ENCODE results near the gene EIF1. TPM values are rescaled to one million over a fixed set of nuclear protein-coding genes. Genes with fewer than 3 reads are reported as not detected.

Gene EIF1
- total RNA-seq, 1 donor from 2014 or later, result 990 TPM

- H3K4me1 Mint-ChIP-seq (ENCODE audit: low read depth), result no peaks in the 10 kb centered on the region
- H3K27me3 Mint-ChIP-seq (ENCODE audit: low read depth), result peaks cover 15% of the 10 kb centered on the region
- H3K27ac Mint-ChIP-seq (ENCODE audit: unreplicated experiment), result no peak overlapping the region
- H3K9me3 Mint-ChIP-seq (ENCODE audit: low read depth), result no peaks in the 10 kb centered on the region
- DNase-seq (ENCODE audit: low spot score), result no peak
- H3K4me3 Mint-ChIP-seq (ENCODE audit: unreplicated experiment), result no peak overlapping the region
- no peaks in the 10 kb centered on the region for H3K36me3 Mint-ChIP-seq (ENCODE audit: low read depth)
- no peak for TF ChIP-seq CTCF (IDR thresholded peaks at IDR 0.05)
These were observed 53.0 kb downstream of the EIF1 start for GRCh38 chr17:41741709-41742108.

Other genes starting within 250 kb of the EIF1 start
- gene KRT38, start 247.9 kb upstream of the EIF1 start, total RNA-seq, result not detected in 3 replicates
- gene KRT32, start 221.5 kb upstream of the EIF1 start, total RNA-seq, result not detected in 3 replicates
- not detected in 3 replicates for gene KRT35, start 207.7 kb upstream of the EIF1 start, total RNA-seq
- gene KRT36, start 199.0 kb upstream of the EIF1 start, total RNA-seq, result not detected in 3 replicates
- gene KRT13, start 183.3 kb upstream of the EIF1 start, total RNA-seq, result not detected in 3 replicates
- not detected in 3 replicates for gene KRT15, start 170.0 kb upstream of the EIF1 start, total RNA-seq
- gene KRT19, start 160.6 kb upstream of the EIF1 start, total RNA-seq, result 1.3 to 1.7 TPM in 2 of 3 replicates, not detected in the other
- not detected in 3 replicates for gene KRT9, start 116.8 kb upstream of the EIF1 start, total RNA-seq
- gene KRT14, start 102.0 kb upstream of the EIF1 start, total RNA-seq, result 0.23 to 0.94 TPM (median 0.32 TPM) in 3 replicates
- gene KRT16, start 76.1 kb upstream of the EIF1 start, total RNA-seq, result 3.9 to 5.9 TPM (median 5.5 TPM) in 3 replicates
- gene KRT17, start 64.3 kb upstream of the EIF1 start, total RNA-seq, result 183 to 261 TPM (median 258 TPM) in 3 replicates
- not detected in 3 replicates for gene GAST, start 23.4 kb downstream of the EIF1 start, total RNA-seq
- gene HAP1, start 45.8 kb downstream of the EIF1 start, total RNA-seq, result not detected in 3 replicates
- 8.1 to 22.0 TPM (median 18.8 TPM) in 3 replicates for gene JUP, start 97.8 kb downstream of the EIF1 start, total RNA-seq
- gene P3H4, start 123.1 kb downstream of the EIF1 start, total RNA-seq, result 83.8 to 109 TPM (median 84.8 TPM) in 3 replicates
- 557 to 584 TPM (median 567 TPM) in 3 replicates for gene FKBP10, start 124.1 kb downstream of the EIF1 start, total RNA-seq
- gene NT5C3B, start 147.3 kb downstream of the EIF1 start, total RNA-seq, result 39.8 to 52.4 TPM (median 47.8 TPM) in 3 replicates
- gene KLHL10, start 148.9 kb downstream of the EIF1 start, total RNA-seq, result 0.67 TPM in 1 of 3 replicates, not detected in the others
- gene KLHL11, start 176.5 kb downstream of the EIF1 start, total RNA-seq, result 12.9 to 15.3 TPM (median 14.6 TPM) in 3 replicates
- gene ACLY, start 230.1 kb downstream of the EIF1 start, total RNA-seq, result 181 to 189 TPM (median 187 TPM) in 3 replicates
- gene ODAD4, start 241.7 kb downstream of the EIF1 start, total RNA-seq, result 0.70 to 0.99 TPM (median 0.77 TPM) in 3 replicates